ENCODE results near the gene PODN.

Gene PODN

GRCh38 chr1:53091841-53092645, 30.0 kb downstream of the PODN start:
- DNase-seq, result no peak

GRCh38 chr1:53092659-53093450, 30.8 kb downstream of the PODN start:
- no peak for DNase-seq

GRCh38 chr1:53093451-53093754, 31.4 kb downstream of the PODN start:
- DNase-seq, result no peak

DNA sequence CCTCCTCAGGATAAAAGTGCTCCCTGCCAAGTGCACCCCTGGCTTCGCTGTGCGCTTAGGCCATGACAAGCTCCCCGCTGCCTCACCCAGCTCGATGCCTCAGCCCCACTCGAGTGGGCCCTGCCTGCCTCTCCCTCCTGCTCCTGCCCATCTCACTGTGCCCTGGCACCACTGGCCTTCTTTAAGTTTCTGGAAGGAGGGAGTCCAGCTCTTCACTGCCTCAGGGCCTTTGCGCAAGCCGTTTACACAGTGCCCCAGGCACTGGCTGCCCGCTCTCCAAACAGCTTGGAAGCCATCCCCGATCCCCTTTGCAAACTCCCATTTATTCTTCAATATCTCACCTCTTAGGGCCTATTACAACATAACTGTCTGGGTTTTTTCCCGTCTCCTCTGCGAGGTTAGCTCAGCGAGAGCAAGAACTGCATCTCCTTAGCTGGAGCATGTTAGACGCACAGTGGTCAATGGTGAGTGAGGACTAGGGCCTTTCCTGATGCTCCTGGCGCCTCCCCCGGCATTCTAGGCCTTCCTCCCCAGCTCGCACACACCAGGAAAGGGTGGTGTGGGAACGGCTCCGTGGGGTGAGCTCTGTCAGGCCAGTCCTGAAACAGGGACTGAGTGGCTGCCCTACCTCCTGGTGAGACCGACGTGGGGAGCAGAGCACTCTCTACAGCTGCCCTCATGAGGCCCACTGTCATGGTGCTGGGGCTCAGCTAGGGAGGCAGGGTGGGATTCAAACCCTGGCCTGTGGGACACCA, 31.9 kb downstream of the PODN start:
- DNase-seq, result no peak

DNA sequence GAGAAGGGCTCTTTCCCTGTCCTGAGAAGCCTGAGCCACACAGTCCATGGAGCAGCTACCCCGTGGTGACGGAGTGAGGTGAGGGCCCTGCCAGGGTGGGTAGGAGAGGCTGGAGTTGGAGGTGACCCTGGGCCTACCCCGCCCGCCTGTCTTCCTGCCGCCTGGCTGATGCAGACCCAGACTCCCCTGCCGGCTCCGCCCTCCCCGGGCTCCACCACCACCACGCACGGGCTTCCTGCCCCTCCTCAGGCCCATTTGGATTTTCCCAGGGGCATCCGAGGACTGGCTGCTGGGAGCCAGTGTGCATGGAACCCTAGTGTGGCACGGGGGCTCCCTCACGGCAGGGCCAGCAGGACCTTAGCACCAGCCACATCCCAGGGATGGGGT, 32.5 kb downstream of the PODN start:
- no peak for DNase-seq

DNA sequence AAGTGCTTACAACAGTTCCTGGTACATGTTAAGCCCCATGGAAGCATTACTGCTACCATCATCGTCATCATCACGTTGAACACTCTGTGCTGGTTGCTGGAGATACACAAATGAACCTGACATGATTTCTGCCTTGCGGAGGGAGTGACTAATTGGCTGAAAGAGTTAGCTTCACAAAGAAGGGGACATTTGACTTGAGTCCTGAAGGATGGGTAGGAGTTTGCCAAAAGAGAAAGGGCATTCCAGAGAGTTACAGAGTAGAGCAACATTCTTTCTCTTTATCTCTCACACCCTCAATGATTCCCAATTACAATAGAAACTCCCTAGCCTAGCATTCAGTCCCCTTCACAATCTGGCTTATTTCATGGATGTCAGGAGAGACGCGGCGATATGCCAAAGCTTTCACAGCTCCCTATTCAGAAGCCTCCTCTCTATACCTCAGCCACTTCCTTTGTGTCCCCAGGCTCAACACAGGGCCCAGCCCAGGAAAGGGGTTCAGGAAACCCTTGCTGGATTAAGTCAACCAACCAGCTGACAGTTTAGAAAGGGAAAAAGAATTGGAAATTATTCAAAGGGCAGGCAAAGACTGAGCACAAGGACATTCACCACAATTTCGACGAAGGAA, 42.4 kb downstream of the PODN start:
- no peak for DNase-seq

- DNase-seq, result no peak
Measured at GRCh38 chr1:53107090-53107489, 45.1 kb downstream of the PODN start.

GRCh38 chr1:53107570-53108322, 45.7 kb downstream of the PODN start:
- no peak for DNase-seq

- DNase-seq, result no peak
Measured at GRCh38 chr1:53108646-53109580, 46.9 kb downstream of the PODN start.

DNA sequence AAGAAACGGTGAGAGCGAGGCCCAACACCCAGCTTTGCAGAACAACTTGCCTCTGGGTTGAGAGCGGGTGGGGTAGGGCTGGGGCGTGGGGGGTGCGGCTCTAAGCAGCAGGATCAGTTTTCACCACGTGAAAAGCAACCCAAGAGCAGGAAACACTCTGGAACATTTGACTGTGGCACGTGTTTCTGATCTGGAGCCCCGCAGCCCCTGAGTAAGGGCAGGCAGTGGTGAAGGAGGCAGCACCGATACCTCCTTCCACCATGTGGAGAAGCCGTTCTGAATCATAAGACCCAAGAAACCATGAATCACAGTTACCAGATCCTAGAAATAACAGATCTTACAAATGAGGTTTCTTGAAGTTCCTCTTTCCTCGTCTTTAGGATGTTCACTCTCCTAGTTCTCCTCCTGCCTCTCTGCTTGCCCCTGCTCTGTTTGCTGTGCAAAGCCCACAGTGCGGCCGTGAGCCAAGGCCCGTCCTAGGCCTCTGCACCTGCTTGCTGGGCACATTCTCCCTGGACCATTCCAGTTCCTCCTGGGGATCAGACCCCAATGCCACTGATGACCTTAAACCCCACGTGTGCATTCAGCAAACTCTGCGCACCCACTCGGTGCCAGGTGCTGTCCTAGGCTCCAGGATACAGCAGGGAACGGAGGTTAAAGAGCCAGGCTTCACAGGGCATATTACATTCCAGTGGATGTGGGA, 48.5 kb downstream of the PODN start:
- no peak for DNase-seq

- no peak for DNase-seq
Measured at GRCh38 chr1:53111073-53111556, 49.1 kb downstream of the PODN start.

- no peak for DNase-seq
Measured at GRCh38 chr1:53111693-53112092, 49.7 kb downstream of the PODN start.

GRCh38 chr1:53112271-53112774, 50.3 kb downstream of the PODN start:
- DNase-seq, result no peak

DNA sequence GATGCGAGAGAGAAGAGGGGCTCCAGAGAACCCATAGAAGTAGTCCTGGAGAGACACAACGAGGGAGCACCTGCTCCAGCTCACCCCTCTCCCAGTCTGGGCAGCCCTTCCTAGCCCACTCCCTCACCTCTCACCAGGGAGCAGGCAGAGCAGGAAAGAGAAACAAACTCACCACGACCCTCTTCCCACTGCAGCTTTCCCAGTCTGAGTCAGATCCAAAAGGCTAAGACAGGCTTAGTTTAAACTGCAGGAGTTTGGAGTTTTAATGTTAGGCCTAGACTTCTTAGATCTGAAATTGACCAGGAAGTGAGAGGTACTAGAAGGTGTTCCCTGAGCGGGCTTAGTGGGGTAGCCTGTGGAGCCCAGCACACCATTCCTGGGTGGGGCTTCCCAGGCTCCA, 50.8 kb downstream of the PODN start:
- DNase-seq, result no peak

DNA sequence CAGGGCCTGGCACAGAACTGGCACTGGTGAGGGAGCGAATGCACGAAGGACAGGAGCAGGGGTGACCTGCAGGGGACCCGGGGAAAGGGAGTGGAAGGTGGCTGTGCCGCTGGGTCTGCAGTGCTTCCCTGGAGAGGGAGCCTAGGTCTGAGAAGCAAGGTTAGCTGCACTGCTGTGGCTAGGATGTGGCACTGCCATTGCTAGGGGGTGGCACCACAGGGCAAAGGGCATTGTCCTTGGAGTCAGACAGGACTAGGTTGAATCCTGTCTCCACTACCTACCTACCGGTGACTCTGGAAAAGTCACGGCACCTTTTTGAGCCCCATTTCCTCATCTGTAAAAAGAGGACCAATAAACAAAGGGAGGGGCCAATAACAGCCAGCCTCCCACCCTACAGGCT, 52.1 kb downstream of the PODN start:
- no peak for DNase-seq

DNA sequence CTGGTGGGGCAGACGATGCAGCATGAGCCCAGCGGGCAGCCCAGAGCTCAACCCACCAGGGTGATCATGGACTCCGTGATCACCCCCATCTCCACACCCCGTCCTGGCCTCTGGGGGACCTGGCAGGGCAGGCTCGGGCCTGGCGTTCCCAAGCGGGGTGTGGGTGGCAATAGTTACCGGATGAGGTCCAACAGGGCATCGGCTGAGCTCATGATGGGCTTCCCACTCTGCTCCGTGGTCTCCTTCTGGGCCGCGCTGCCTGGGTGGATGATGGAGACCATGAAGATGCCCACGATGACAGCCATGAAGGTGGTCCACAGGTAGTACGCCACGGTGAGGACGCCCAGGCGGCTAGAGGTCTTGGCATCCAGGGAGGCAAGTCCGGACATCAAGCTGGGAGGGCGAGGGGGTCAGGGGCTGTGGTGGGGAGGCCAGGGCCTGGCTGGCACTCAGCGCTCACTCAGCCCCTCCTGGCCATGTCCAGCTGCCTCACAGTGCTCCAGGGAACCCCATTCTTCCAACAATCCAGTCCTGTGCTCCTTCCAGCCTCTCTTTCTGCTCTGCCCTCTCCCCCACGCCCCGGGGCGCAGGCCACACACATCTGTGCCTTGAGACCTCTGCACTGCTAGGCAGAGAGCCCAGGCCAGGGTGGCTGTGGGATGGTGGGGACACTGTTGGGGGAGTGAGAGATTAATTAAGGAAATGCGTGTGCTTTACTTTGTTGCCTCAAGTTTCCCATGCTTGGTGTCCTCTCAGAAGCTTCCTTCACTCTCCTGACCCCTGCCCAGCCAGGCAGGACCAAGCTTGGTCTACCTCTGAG, 52.8 kb downstream of the PODN start:
- DNase-seq, result no peak

- DNase-seq, result no peak
Measured at GRCh38 chr1:53115403-53116306, 53.6 kb downstream of the PODN start.

- no peak for DNase-seq
Measured at GRCh38 chr1:53116307-53116810, 54.3 kb downstream of the PODN start.
